PC-9 (cell line): ENCODE results near the gene VAPB.

Source experiments
- EZH2 ChIP-seq: fragments of 200-600 bp; sonication (generic); IDR thresholded peaks from 2 replicates; pipeline ENCODE4 v1.8.0; 2017; ENCODE audit warnings: antibody characterized with exemption, low read depth
- TF ChIP-seq, protein P1 (sequence below): fragments of 200-600 bp; sonication (generic); conservative IDR thresholded peaks from 2 replicates; pipeline ENCODE4 v1.6.1; 2017; ENCODE audit warnings: mixed run types, antibody characterized with exemption, mild to moderate bottlenecking, moderate library complexity

DNA sequence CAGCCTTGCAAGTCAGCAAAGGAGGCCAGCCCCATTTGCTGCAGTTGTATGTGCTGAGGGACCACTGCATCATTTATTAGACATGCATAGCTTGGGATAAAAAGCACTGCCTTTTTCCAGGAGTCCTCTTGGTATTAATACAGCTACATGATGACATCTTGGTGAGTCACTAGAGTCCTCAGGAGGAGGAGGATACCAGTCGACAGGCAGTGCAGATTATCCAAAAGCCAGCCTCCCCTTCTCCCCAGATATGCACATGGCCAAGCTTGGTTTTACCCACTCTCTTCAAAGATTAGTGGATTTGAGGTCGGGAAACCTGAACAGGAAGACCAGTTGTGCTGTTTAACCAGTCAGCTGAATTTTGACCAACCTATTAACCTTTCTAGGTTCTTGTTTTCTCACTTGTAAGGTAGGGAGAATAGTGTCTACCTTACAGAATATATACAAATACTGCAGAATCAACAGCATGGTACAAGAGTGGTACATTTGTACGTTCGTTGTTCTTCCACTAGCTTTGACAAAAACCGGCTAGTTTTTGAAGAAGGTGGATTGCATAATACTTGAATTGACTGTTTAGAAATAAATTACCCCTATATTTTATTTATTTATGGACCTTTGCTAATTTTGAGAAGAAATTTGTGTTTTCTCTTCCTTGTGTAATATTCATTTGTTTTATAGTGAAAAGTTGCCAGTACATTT lies 31.9 kb downstream of the VAPB start:
- TF ChIP-seq, protein P1, sequence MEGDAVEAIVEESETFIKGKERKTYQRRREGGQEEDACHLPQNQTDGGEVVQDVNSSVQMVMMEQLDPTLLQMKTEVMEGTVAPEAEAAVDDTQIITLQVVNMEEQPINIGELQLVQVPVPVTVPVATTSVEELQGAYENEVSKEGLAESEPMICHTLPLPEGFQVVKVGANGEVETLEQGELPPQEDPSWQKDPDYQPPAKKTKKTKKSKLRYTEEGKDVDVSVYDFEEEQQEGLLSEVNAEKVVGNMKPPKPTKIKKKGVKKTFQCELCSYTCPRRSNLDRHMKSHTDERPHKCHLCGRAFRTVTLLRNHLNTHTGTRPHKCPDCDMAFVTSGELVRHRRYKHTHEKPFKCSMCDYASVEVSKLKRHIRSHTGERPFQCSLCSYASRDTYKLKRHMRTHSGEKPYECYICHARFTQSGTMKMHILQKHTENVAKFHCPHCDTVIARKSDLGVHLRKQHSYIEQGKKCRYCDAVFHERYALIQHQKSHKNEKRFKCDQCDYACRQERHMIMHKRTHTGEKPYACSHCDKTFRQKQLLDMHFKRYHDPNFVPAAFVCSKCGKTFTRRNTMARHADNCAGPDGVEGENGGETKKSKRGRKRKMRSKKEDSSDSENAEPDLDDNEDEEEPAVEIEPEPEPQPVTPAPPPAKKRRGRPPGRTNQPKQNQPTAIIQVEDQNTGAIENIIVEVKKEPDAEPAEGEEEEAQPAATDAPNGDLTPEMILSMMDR: no peak
- TF ChIP-seq EZH2: no peak
